Duodenal mucosa (tissue), 2 donors: ENCODE data around the gene IRF7.

ENCODE experiments used
- H3K27ac ChIP-seq: one replicate; pipeline ENCODE4 v1.7.0; 2013; ENCODE audit warnings: low read depth, low read length
- H3K27me3 ChIP-seq, 2 donors: one replicate each; pipeline ENCODE4 v1.7.0; 2013; ENCODE audit warnings: low read length in 2 of 2, control low read depth in 1 of 2; ENCODE audit not compliant: insufficient read depth in 2 of 2, control insufficient read depth in 1 of 2
- H3K36me3 ChIP-seq, 2 donors: one replicate each; pipeline ENCODE4 v1.7.0; 2013; ENCODE audit warnings: low read length in 2 of 2, control low read depth in 1 of 2; ENCODE audit not compliant: insufficient read depth in 2 of 2, control insufficient read depth in 1 of 2
- H3K4me1 ChIP-seq, 2 donors: one replicate each; pipeline ENCODE4 v1.7.0; 2013; ENCODE audit warnings: low read length in 2 of 2, control low read depth in 1 of 2; ENCODE audit not compliant: insufficient read depth in 2 of 2, control insufficient read depth in 1 of 2
- H3K4me3 ChIP-seq, 2 donors: one replicate each; pipeline ENCODE4 v1.7.0; 2013; ENCODE audit warnings: low read length in 2 of 2, low read depth in 1 of 2
- H3K9ac ChIP-seq, 2 donors: one replicate each; pipeline ENCODE4 v1.7.0; 2013; ENCODE audit warnings: low read length in 2 of 2, low read depth in 1 of 2
- H3K9me3 ChIP-seq, 2 donors: one replicate each; pipeline ENCODE4 v1.7.0; 2013; ENCODE audit warnings: low read length in 2 of 2, control low read depth in 1 of 2; ENCODE audit not compliant: control insufficient read depth in 1 of 2

Gene IRF7

DNA sequence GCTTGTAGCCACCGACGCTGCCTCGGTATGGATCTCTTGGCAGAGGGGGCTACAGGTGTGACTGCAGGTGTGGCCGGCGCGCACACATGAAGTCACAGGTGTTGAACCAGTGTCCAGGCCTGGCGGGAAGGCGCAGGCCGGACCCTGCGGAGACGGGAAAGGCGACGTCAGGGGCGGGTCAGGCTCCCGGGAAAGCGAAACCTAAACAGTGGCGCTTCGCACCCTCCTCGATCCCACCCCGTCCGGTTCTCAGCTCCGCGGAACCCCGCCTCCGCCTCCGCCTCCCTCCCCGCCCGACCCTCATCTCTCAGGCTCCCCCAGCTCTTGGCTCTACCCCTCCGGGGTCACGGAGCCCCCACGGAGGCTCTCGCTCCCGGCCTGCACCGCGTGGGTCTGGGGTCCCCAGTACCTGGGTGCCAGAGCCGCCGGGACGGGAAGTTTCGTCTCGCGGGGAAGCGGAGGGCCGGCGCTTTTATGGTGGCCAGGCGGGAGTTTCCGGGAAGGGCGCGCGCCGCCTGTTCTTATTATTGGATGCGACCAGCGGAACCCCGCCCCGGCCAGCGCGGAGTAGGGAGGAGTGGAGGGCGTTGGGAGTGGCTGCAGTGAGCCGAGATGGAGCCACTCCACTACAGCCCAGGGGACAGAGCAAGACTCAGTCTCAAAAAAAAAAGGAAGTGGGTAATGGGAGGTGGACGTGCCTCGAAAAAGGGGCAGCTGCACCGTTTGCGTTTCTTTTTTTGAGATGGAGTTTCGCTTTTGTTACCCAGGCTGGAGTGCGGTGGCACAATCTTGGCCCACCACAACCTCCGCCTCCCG, at the start of gene IRF7:
TSS of gene IRF7 (minus strand) at position 447 of the 816 bp plus-strand sequence. CDS start 586 bp downstream, outside the sequence.
- peak within 1 kb of the TSS; percentile 94 for H3K27ac ChIP-seq
- no peaks in the 10 kb centered on the region for H3K27me3 ChIP-seq
- no peaks in the 10 kb centered on the region for H3K9me3 ChIP-seq
- peak within 1 kb of the TSS; percentile 80 to 82 for H3K4me3 ChIP-seq
- H3K36me3 ChIP-seq = peaks cover 21 to 49% of the 10 kb centered on the region in 2 donors
- peak within 1 kb of the TSS; percentile 83 to 97 for H3K9ac ChIP-seq
- peaks cover 45 to 46% of the 10 kb centered on the region in 2 donors for H3K4me1 ChIP-seq

DNA sequence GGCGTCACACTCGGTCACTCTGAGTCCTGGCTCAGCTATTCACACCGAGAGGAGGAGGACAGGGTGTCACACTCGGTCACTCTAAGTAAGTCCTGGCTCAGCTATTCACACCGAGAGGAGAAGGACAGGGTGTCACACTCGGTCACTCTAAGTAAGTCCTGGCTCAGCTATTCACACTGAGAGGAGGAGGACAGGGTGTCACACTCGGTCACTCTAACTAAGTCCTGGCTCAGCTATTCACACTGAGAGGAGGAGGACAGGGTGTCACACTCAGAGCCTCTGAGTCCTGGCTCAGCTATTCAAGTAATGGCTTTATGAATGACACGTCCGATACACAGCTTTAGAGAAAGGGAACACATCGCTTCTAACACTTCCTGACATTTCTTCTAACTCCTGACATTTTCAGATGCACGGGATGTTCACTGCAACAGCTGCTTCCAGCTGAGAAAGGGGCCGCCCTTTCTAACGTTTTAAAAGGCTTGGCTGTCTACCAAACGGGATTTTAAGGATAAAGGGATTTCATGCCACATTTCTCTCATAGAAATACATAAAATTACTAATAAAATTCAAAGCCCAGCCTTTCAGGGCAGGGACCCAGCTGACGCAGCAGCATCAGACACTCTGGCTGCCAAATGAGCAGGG, 49.4 kb upstream of the IRF7 start:
- Histone ChIP-seq H3K4me3 (no peak overlapping the region), H3K9ac (no peak overlapping the region), H3K36me3 (peaks cover 0 to 27% of the 10 kb centered on the region in 2 donors), H3K4me1 (peaks cover 2 to 10% of the 10 kb centered on the region in 2 donors), H3K27ac (no peak overlapping the region), H3K27me3 (no peaks in the 10 kb centered on the region), H3K9me3 (no peaks in the 10 kb centered on the region)

GRCh38 chr11:662689-663274, 47.0 kb upstream of the IRF7 start:
- H3K36me3 ChIP-seq = peaks cover 0 to 31% of the 10 kb centered on the region in 2 donors
- no peak overlapping the region for H3K4me3 ChIP-seq
- H3K27ac ChIP-seq = no peak overlapping the region
- H3K9ac ChIP-seq = no peak overlapping the region
- H3K27me3 ChIP-seq = no peaks in the 10 kb centered on the region
- no peaks in the 10 kb centered on the region for H3K9me3 ChIP-seq
- H3K4me1 ChIP-seq = peaks cover 12 to 29% of the 10 kb centered on the region in 2 donors

- Histone ChIP-seq H3K27ac (no peak overlapping the region), H3K9me3 (no peaks in the 10 kb centered on the region), H3K9ac (no peak overlapping the region), H3K27me3 (no peaks in the 10 kb centered on the region), H3K4me3 (no peak overlapping the region), H3K4me1 (peaks cover 27 to 45% of the 10 kb centered on the region in 2 donors), H3K36me3 (peaks cover 0 to 26% of the 10 kb centered on the region in 2 donors)
Observed at GRCh38 chr11:660681-661444, 45.1 kb upstream of the IRF7 start.

GRCh38 chr11:660281-660680, 44.5 kb upstream of the IRF7 start:
- Histone ChIP-seq H3K9ac (peak overlapping the region in 1 of 2 donors; percentile 15), H3K9me3 (no peaks in the 10 kb centered on the region), H3K27me3 (no peaks in the 10 kb centered on the region), H3K4me1 (peaks cover 27 to 48% of the 10 kb centered on the region in 2 donors), H3K4me3 (no peak overlapping the region), H3K36me3 (peaks cover 0 to 20% of the 10 kb centered on the region in 2 donors), H3K27ac (no peak overlapping the region)

DNA sequence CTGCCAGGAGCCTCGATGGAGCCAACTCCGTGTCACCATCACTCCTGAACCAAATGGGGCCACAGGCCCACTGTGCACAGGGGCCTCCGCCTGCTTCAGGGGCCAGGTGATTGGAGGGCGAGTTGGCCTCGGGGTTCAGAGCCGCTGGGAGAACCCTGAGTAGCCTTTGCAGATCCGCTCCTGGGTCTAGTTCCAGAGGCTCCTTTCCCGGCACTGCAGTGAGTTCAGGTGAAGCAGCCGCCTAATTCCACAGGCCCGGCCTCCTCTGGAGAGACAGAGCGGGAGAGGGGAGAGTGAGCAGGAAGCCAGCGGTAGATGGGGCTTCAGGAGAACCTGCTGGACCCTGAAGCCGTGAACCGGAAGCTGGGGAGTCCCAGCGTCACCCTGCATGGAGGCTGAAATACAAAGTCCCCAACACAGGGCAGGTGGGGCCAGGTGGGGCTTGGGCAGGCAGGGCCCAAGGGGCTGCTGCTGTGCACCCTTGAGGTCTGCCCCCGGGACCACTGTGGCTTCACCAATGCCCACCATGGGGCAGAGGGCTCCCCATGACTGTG, 43.9 kb upstream of the IRF7 start:
- Histone ChIP-seq H3K4me1 (peaks cover 30 to 54% of the 10 kb centered on the region in 2 donors), H3K9me3 (no peaks in the 10 kb centered on the region), H3K36me3 (peaks cover 0 to 17% of the 10 kb centered on the region in 2 donors), H3K9ac (peak overlapping the region in 1 of 2 donors; percentile 15), H3K27me3 (no peaks in the 10 kb centered on the region), H3K4me3 (no peak overlapping the region), H3K27ac (peak overlapping the region; percentile 27)

- Histone ChIP-seq H3K9me3 (no peaks in the 10 kb centered on the region), H3K4me1 (peaks cover 30 to 57% of the 10 kb centered on the region in 2 donors), H3K4me3 (peak overlapping the region in 1 of 2 donors; percentile 25), H3K27ac (peak overlapping the region; percentile 57), H3K36me3 (peaks cover 0 to 19% of the 10 kb centered on the region in 2 donors), H3K27me3 (no peaks in the 10 kb centered on the region), H3K9ac (peak overlapping the region; percentile 16 to 57)
Observed at GRCh38 chr11:657691-658126, 42.0 kb upstream of the IRF7 start.

DNA sequence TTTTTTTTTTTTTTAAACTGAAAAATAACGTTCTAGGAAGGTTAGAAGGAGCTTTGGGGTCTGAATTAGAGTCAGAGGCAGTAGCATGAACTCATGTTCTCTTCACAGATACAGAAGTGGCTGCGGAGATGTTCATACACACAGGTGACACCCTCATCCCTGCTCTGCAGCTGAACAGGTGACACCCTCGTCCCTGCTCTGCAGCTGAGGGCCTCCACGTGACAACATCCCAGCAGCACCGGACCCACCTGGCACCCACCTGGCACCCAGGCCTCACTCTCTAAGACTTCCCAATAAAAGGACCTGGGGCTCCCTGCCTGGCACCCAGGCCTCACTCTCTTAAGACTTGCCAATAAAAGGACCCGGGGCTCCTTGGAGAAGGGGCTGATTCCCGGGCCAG, 41.1 kb upstream of the IRF7 start:
- Histone ChIP-seq H3K27me3 (no peaks in the 10 kb centered on the region), H3K4me3 (no peak overlapping the region), H3K9ac (peak overlapping the region in 1 of 2 donors; percentile 16), H3K27ac (no peak overlapping the region), H3K36me3 (peaks cover 0 to 17% of the 10 kb centered on the region in 2 donors), H3K4me1 (peaks cover 30 to 57% of the 10 kb centered on the region in 2 donors), H3K9me3 (no peaks in the 10 kb centered on the region)

- Histone ChIP-seq H3K4me1 (peaks cover 30 to 57% of the 10 kb centered on the region in 2 donors), H3K9me3 (no peaks in the 10 kb centered on the region), H3K4me3 (no peak overlapping the region), H3K9ac (no peak overlapping the region), H3K27ac (no peak overlapping the region), H3K36me3 (peaks cover 0 to 14% of the 10 kb centered on the region in 2 donors), H3K27me3 (no peaks in the 10 kb centered on the region)
Observed at GRCh38 chr11:656426-656825, 40.7 kb upstream of the IRF7 start.
